SJSA1 (cell line): ENCODE data around the gene MT2A. TPM values are rescaled to one million over a fixed set of nuclear protein-coding genes. Genes with fewer than 3 reads are reported as not detected.

Experiments
- DNase-seq, 2 experiments: peaks; one replicate each; pipeline ENCODE4 v3.0.0-alpha.2; 2015 to 2020; ENCODE audit warnings: low spot score in 2 of 2, low read depth in 1 of 2
- H3K27ac ChIP-seq: fragments of 250-450 bp; sonication (Bioruptor Pico); 2 replicates; pipeline ENCODE4 v1.5.1; 2020; ENCODE audit warnings: mild to moderate bottlenecking, moderate library complexity
- H3K27me3 ChIP-seq: fragments of 250-450 bp; sonication (Bioruptor Pico); replicated peaks from 2 replicates; pipeline ENCODE4 v1.5.1; 2020; ENCODE audit warnings: mild to moderate bottlenecking, moderate library complexity
- H3K36me3 ChIP-seq: fragments of 250-450 bp; sonication (Bioruptor Pico); 2 replicates; pipeline ENCODE4 v1.5.1; 2020; ENCODE audit warnings: mild to moderate bottlenecking
- H3K4me1 ChIP-seq: fragments of 250-450 bp; sonication (Bioruptor Pico); replicated peaks from 2 replicates; pipeline ENCODE4 v1.6.1; 2021; ENCODE audit warnings: mild to moderate bottlenecking
- H3K4me3 ChIP-seq: fragments of 250-450 bp; sonication (Bioruptor Pico); 2 replicates; pipeline ENCODE4 v1.5.1; 2020; ENCODE audit warnings: mild to moderate bottlenecking
- H3K9me3 ChIP-seq: fragments of 250-450 bp; sonication (Bioruptor Pico); replicated peaks from 2 replicates; pipeline ENCODE4 v1.5.1; 2020; ENCODE audit warnings: mild to moderate bottlenecking
- total RNA-seq: library from RNA; depleted of rRNA; stranded (reverse); fragments of >200 nt; shearing (Covaris generic); gene quantifications from 2 replicates; pipeline ENCODE4 v1.2.3, GENCODE V29; 2014

Gene MT2A
- total RNA-seq, 1 experiment from 2014 or later = 48.4 TPM

- no peaks in the 10 kb centered on the region for H3K36me3 ChIP-seq
- H3K4me1 ChIP-seq = peaks cover 43% of the 10 kb centered on the region
- peak overlapping the region; percentile 1; the same call in 1 of the 2 replicates for H3K4me3 ChIP-seq
- H3K9me3 ChIP-seq = no peaks in the 10 kb centered on the region
- H3K27me3 ChIP-seq = no peaks in the 10 kb centered on the region
- peak overlapping the region; percentile 92 for H3K27ac ChIP-seq
- DNase-seq = peak; percentile 71 to 83
Observed at GRCh38 chr16:56606071-56606475, 2.3 kb upstream of the MT2A start.

GRCh38 chr16:56606476-56607108 lies 1.8 kb upstream of the MT2A start:
- Histone ChIP-seq H3K27me3 (no peaks in the 10 kb centered on the region), H3K36me3 (no peaks in the 10 kb centered on the region), H3K27ac (peak overlapping the region; percentile 92), H3K9me3 (no peaks in the 10 kb centered on the region), H3K4me3 (peak overlapping the region; percentile 1), H3K4me1 (peaks cover 48% of the 10 kb centered on the region)
- DNase-seq = no peak

- Histone ChIP-seq H3K27ac (peak overlapping the region; percentile 92), H3K9me3 (no peaks in the 10 kb centered on the region), H3K4me1 (peaks cover 52% of the 10 kb centered on the region), H3K36me3 (no peaks in the 10 kb centered on the region), H3K27me3 (no peaks in the 10 kb centered on the region), H3K4me3 (peak overlapping the region; percentile 1)
- DNase-seq = peak; percentile 96 to 97
Observed at GRCh38 chr16:56607109-56607618, 1.2 kb upstream of the MT2A start.

GRCh38 chr16:56607675-56608042 lies 725 bp upstream of the MT2A start:
- H3K9me3 ChIP-seq = no peaks in the 10 kb centered on the region
- peaks cover 57% of the 10 kb centered on the region for H3K4me1 ChIP-seq
- H3K27ac ChIP-seq = peak overlapping the region; percentile 92
- DNase-seq = no peak
- H3K36me3 ChIP-seq = no peaks in the 10 kb centered on the region
- peak overlapping the region; percentile 47 for H3K4me3 ChIP-seq
- no peaks in the 10 kb centered on the region for H3K27me3 ChIP-seq

GRCh38 chr16:56608876-56609462 lies 585 bp downstream of the MT2A start:
- DNase-seq = no peak
- Histone ChIP-seq H3K4me1 (peaks cover 70% of the 10 kb centered on the region), H3K36me3 (no peaks in the 10 kb centered on the region), H3K27me3 (no peaks in the 10 kb centered on the region), H3K9me3 (no peaks in the 10 kb centered on the region), H3K4me3 (peak overlapping the region; percentile 47), H3K27ac (peak overlapping the region; percentile 96)

- peak; percentile 78 to 92 for DNase-seq
- H3K27me3 ChIP-seq = no peaks in the 10 kb centered on the region
Observed at GRCh38 chr16:56609463-56609921, 1.1 kb downstream of the MT2A start.

GRCh38 chr16:56610017-56610608 lies 1.7 kb downstream of the MT2A start:
- peak overlapping the region; percentile 96 for H3K27ac ChIP-seq
- H3K9me3 ChIP-seq = no peaks in the 10 kb centered on the region
- no peaks in the 10 kb centered on the region for H3K36me3 ChIP-seq
- peak; percentile 73 to 82 for DNase-seq
- peaks cover 82% of the 10 kb centered on the region for H3K4me1 ChIP-seq
- peak overlapping the region; percentile 47 for H3K4me3 ChIP-seq
- no peaks in the 10 kb centered on the region for H3K27me3 ChIP-seq

More at GRCh38 chr16:56609463-56609921, 1.1 kb downstream of the MT2A start:
- peak overlapping the region; percentile 96 for H3K27ac ChIP-seq
- peak overlapping the region; percentile 47 for H3K4me3 ChIP-seq
- peaks cover 75% of the 10 kb centered on the region for H3K4me1 ChIP-seq
- H3K36me3 ChIP-seq = no peaks in the 10 kb centered on the region
- H3K9me3 ChIP-seq = no peaks in the 10 kb centered on the region

GRCh38 chr16:56610609-56611111 lies 2.3 kb downstream of the MT2A start:
- H3K4me1 ChIP-seq = peaks cover 81% of the 10 kb centered on the region
- no peaks in the 10 kb centered on the region for H3K36me3 ChIP-seq
- no peaks in the 10 kb centered on the region for H3K9me3 ChIP-seq
- peak overlapping the region; percentile 96 for H3K27ac ChIP-seq
- DNase-seq = no peak
- no peaks in the 10 kb centered on the region for H3K27me3 ChIP-seq
- peak overlapping the region; percentile 47 for H3K4me3 ChIP-seq

GRCh38 chr16:56611281-56611833 lies 3.0 kb downstream of the MT2A start:
- peak in 1 of 2 experiments; percentile 37 for DNase-seq
- no peak overlapping the region for H3K4me3 ChIP-seq

GRCh38 chr16:56613706-56614105 lies 5.3 kb downstream of the MT2A start:
- Histone ChIP-seq H3K27me3 (no peaks in the 10 kb centered on the region), H3K9me3 (no peaks in the 10 kb centered on the region), H3K27ac (peak overlapping the region; percentile 60), H3K36me3 (no peaks in the 10 kb centered on the region), H3K4me1 (peaks cover 55% of the 10 kb centered on the region), H3K4me3 (0 out of 2 replicates have a peak overlapping the region, but pooled peaks have one; percentile 1)
- no peak for DNase-seq

More at GRCh38 chr16:56611281-56611833, 3.0 kb downstream of the MT2A start:
- peak overlapping the region; percentile 96 for H3K27ac ChIP-seq
- peaks cover 74% of the 10 kb centered on the region for H3K4me1 ChIP-seq
- no peaks in the 10 kb centered on the region for H3K27me3 ChIP-seq
- H3K9me3 ChIP-seq = no peaks in the 10 kb centered on the region
- no peaks in the 10 kb centered on the region for H3K36me3 ChIP-seq

- Histone ChIP-seq H3K27ac (peak overlapping the region; percentile 60), H3K36me3 (no peaks in the 10 kb centered on the region), H3K4me1 (peaks cover 55% of the 10 kb centered on the region), H3K27me3 (no peaks in the 10 kb centered on the region), H3K9me3 (no peaks in the 10 kb centered on the region), H3K4me3 (0 out of 2 replicates have a peak overlapping the region, but pooled peaks have one; percentile 1)
- peak in 1 of 2 experiments; percentile 75 for DNase-seq
Observed at GRCh38 chr16:56614549-56614991, 6.2 kb downstream of the MT2A start.

- peaks cover 49% of the 10 kb centered on the region for H3K4me1 ChIP-seq
- no peaks in the 10 kb centered on the region for H3K36me3 ChIP-seq
- no peaks in the 10 kb centered on the region for H3K27me3 ChIP-seq
- H3K27ac ChIP-seq = peak overlapping the region; percentile 49; the same call in 1 of the 2 replicates
- H3K4me3 ChIP-seq = no peak overlapping the region
- DNase-seq = no peak
- no peaks in the 10 kb centered on the region for H3K9me3 ChIP-seq
Observed at GRCh38 chr16:56615353-56615752, 7.0 kb downstream of the MT2A start.

- Histone ChIP-seq H3K9me3 (no peaks in the 10 kb centered on the region), H3K27ac (no peak overlapping the region), H3K4me3 (no peak overlapping the region), H3K4me1 (peaks cover 36% of the 10 kb centered on the region), H3K36me3 (no peaks in the 10 kb centered on the region), H3K27me3 (no peaks in the 10 kb centered on the region)
- no peak for DNase-seq
Observed at GRCh38 chr16:56616608-56617211, 8.3 kb downstream of the MT2A start.
